H9 (cell line): ENCODE data around the gene AVPR1A. TPM values are rescaled to one million over a fixed set of nuclear protein-coding genes. Genes with fewer than 3 reads are reported as not detected.

Experiments used
- DNase-seq: peaks from one replicate; pipeline ENCODE4 v3.0.0-alpha.2; 2017
- H2AFZ ChIP-seq: one replicate; pipeline ENCODE4 v1.6.1; 2013; ENCODE audit warnings: mild to moderate bottlenecking, low read length, control low read depth, moderate library complexity
- H2AK5ac ChIP-seq: 2 replicates; pipeline ENCODE4 v1.6.1; 2013; ENCODE audit warnings: low read length, control low read depth, mixed read lengths; ENCODE audit not compliant: insufficient read length
- H2BK120ac ChIP-seq: one replicate; pipeline ENCODE4 v1.6.1; 2013; ENCODE audit warnings: low read depth, mild to moderate bottlenecking, low read length, control low read depth, inconsistent platforms; ENCODE audit not compliant: poor library complexity, severe bottlenecking
- H2BK12ac ChIP-seq: 2 replicates; pipeline ENCODE4 v1.6.1; 2013; ENCODE audit warnings: low read length, control low read depth, mixed read lengths, low read depth; ENCODE audit not compliant: insufficient read length
- H2BK15ac ChIP-seq: 2 replicates; pipeline ENCODE4 v1.6.1; 2013; ENCODE audit warnings: low read depth, low read length, control low read depth
- H2BK20ac ChIP-seq: one replicate; pipeline ENCODE4 v1.6.1; 2013; ENCODE audit warnings: low read depth, mild to moderate bottlenecking, low read length, control low read depth, inconsistent platforms; ENCODE audit not compliant: poor library complexity, severe bottlenecking
- H2BK5ac ChIP-seq: 2 replicates; pipeline ENCODE4 v1.6.1; 2013; ENCODE audit warnings: low read length, control low read depth, mixed read lengths; ENCODE audit not compliant: insufficient read length
- H3K14ac ChIP-seq: 2 replicates; pipeline ENCODE4 v1.6.1; 2013; ENCODE audit warnings: low read length, control low read depth; ENCODE audit not compliant: insufficient read depth
- H3K18ac ChIP-seq: 2 replicates; pipeline ENCODE4 v1.6.1; 2013; ENCODE audit warnings: low read depth, mild to moderate bottlenecking, mixed read lengths, low read length, control low read depth; ENCODE audit not compliant: insufficient read length
- H3K23ac ChIP-seq: 2 replicates; pipeline ENCODE4 v1.6.1; 2013; ENCODE audit warnings: low read length, control low read depth, mixed read lengths, low read depth; ENCODE audit not compliant: insufficient read length
- H3K23me2 ChIP-seq: 2 replicates; pipeline ENCODE4 v1.6.1; 2013; ENCODE audit warnings: low read depth, mild to moderate bottlenecking, mixed read lengths, low read length, control low read depth; ENCODE audit not compliant: insufficient read length, poor library complexity, severe bottlenecking
- H3K27ac ChIP-seq: 2 replicates; pipeline ENCODE4 v1.5.1; 2013; ENCODE audit warnings: low read length, control low read depth, mixed read lengths, low read depth; ENCODE audit not compliant: insufficient read length
- H3K27me3 ChIP-seq: 2 replicates; pipeline ENCODE4 v1.6.1; 2013; ENCODE audit warnings: low read length, control low read depth, inconsistent platforms; ENCODE audit not compliant: insufficient read depth
- H3K4ac ChIP-seq: 2 replicates; pipeline ENCODE4 v1.6.1; 2013; ENCODE audit warnings: low read depth, mild to moderate bottlenecking, control low read depth, inconsistent platforms, low read length, moderate library complexity
- H3K4me1 ChIP-seq: 2 replicates; pipeline ENCODE4 v1.6.1; 2013; ENCODE audit warnings: low read length, control low read depth, inconsistent platforms; ENCODE audit not compliant: insufficient read depth
- H3K4me2 ChIP-seq: 2 replicates; pipeline ENCODE4 v1.6.1; 2013; ENCODE audit warnings: low read length, control low read depth, mixed read lengths; ENCODE audit not compliant: insufficient read length, insufficient read depth
- H3K56ac ChIP-seq: 2 replicates; pipeline ENCODE4 v1.6.1; 2013; ENCODE audit warnings: low read depth, mild to moderate bottlenecking, mixed read lengths, low read length, control low read depth; ENCODE audit not compliant: insufficient read length
- H3K79me1 ChIP-seq: 2 replicates; pipeline ENCODE4 v1.6.1; 2013; ENCODE audit warnings: low read depth, mild to moderate bottlenecking, moderate library complexity, low read length, control low read depth, inconsistent platforms; ENCODE audit not compliant: insufficient read depth, poor library complexity, severe bottlenecking
- H3K79me2 ChIP-seq: 2 replicates; pipeline ENCODE4 v1.6.1; 2013; ENCODE audit warnings: low read length, control low read depth, inconsistent platforms; ENCODE audit not compliant: insufficient read depth
- H3K9ac ChIP-seq: 2 replicates; pipeline ENCODE4 v1.6.1; 2013; ENCODE audit warnings: low read length, control low read depth, mixed read lengths; ENCODE audit not compliant: insufficient read length; ENCODE audit errors: extremely low read depth
- H3K9me3 ChIP-seq: one replicate; pipeline ENCODE4 v1.6.1; 2013; ENCODE audit warnings: low read depth, low read length, inconsistent platforms; ENCODE audit not compliant: control insufficient read depth
- H3T11ph ChIP-seq: one replicate; pipeline ENCODE4 v1.6.1; 2013; ENCODE audit warnings: mild to moderate bottlenecking, low read length, control low read depth, inconsistent platforms
- H4K20me1 ChIP-seq: one replicate; pipeline ENCODE4 v1.6.1; 2013; ENCODE audit not compliant: control insufficient read depth, insufficient read length, insufficient read depth
- H4K5ac ChIP-seq: 2 replicates; pipeline ENCODE4 v1.6.1; 2013; ENCODE audit warnings: low read depth, mild to moderate bottlenecking, mixed read lengths, low read length, control low read depth; ENCODE audit not compliant: insufficient read length
- H4K8ac ChIP-seq: replicated peaks from 2 replicates; pipeline ENCODE4 v1.6.1; 2013; ENCODE audit warnings: low read length, control low read depth, mixed read lengths, low read depth; ENCODE audit not compliant: insufficient read length
- H4K91ac ChIP-seq: 2 replicates; pipeline ENCODE4 v1.6.1; 2013; ENCODE audit warnings: low read depth, mild to moderate bottlenecking, moderate library complexity, mixed read lengths, low read length, control low read depth; ENCODE audit not compliant: insufficient read length
- H3K27ac Mint-ChIP-seq, 3 experiments: 2 replicates in 2 of 3; 3 replicates in 1 of 3; pipeline ENCODE4 v1.8.0; 2020 to 2021; ENCODE audit warnings: mixed read lengths in 3 of 3, mild to moderate bottlenecking in 1 of 3, moderate library complexity in 1 of 3
- H3K27me3 Mint-ChIP-seq: 2 replicates; pipeline ENCODE4 v1.8.0; 2021; ENCODE audit warnings: low read depth, mild to moderate bottlenecking, moderate library complexity, mixed read lengths
- H3K36me3 Mint-ChIP-seq, 3 experiments: 2 replicates in 2 of 3; 3 replicates in 1 of 3; pipeline ENCODE4 v1.8.0; 2020 to 2021; ENCODE audit warnings: low read depth in 3 of 3, mixed read lengths in 3 of 3; ENCODE audit not compliant: insufficient read depth in 1 of 3
- H3K4me1 Mint-ChIP-seq, 2 experiments: 2 replicates each; pipeline ENCODE4 v1.8.0; 2020; ENCODE audit warnings: mixed read lengths in 2 of 2
- H3K4me3 Mint-ChIP-seq, 2 experiments: 2 replicates in 1 of 2; 3 replicates in 1 of 2; pipeline ENCODE4 v1.8.0; 2020 to 2021; ENCODE audit warnings: mild to moderate bottlenecking in 2 of 2, mixed read lengths in 2 of 2, moderate library complexity in 1 of 2
- H3K9me3 Mint-ChIP-seq, 2 experiments: 2 replicates in 1 of 2; 3 replicates in 1 of 2; pipeline ENCODE4 v1.8.0; 2020; ENCODE audit warnings: mild to moderate bottlenecking in 2 of 2, mixed read lengths in 2 of 2, moderate library complexity in 1 of 2
- CTCF ChIP-seq: fragments of 200-600 bp; sonication (generic); conservative IDR thresholded peaks from 3 replicates; pipeline ENCODE4 v1.8.0; 2021; ENCODE audit warnings: antibody characterized with exemption, mild to moderate bottlenecking
- WGBS: extraction: QIAGEN DNeasy Blood & Tissue Kit; methylation state at CpG from one replicate; pipeline ENCODE4 v1.1.7; 2013; ENCODE audit warnings: missing lambda C conversion rate, low lambda C conversion rate, mixed read lengths; ENCODE audit not compliant: insufficient read length; ENCODE audit errors: extremely low coverage; 5-methylcytosine and 5-hydroxymethylcytosine counted together
- total RNA-seq: library from RNA; stranded (reverse); gene quantifications from 2 replicates; pipeline ENCODE4 v1.2.1, GENCODE V29; 2021

The AVPR1A gene
- total RNA-seq, 1 experiment from 2014 or later, result 0.13 TPM

DNA sequence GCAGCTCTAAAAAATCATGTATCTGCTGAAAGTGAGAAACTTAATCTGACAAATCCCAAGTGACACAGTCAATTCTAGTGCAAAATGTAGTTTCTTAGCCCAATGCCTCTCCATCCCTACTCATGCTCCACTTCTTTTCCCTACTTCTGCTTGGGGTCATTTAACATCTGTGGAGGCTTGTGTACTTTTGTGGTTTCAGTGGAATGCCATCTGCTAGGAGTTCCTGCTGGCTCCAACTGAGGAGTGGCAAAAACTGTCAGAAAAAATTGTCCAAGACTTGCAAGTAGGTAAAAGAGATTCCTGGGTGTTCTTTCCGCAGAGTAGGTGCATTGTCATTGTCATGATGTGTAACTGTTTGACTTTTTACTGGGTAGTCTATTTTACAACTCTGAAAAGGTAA lies 12.5 kb upstream of the AVPR1A start:
- Histone ChIP-seq H3T11ph (no peak overlapping the region), H3K18ac (no peak overlapping the region), H3K23ac (no peak overlapping the region), H3K4me1 (no peaks in the 10 kb centered on the region), H3K4ac (no peak overlapping the region), H3K14ac (no peak overlapping the region), H3K23me2 (no peaks in the 10 kb centered on the region), H2AK5ac (no peak overlapping the region), H2BK120ac (no peak overlapping the region), H4K91ac (no peak overlapping the region), H3K9me3 (no peaks in the 10 kb centered on the region), H2BK20ac (no peak overlapping the region), H4K8ac (no peak overlapping the region), H3K79me1 (no peaks in the 10 kb centered on the region), H3K27ac (no peak overlapping the region), H3K4me2 (no peak overlapping the region), H4K20me1 (no peaks in the 10 kb centered on the region), H3K9ac (no peak overlapping the region), H3K27me3 (no peaks in the 10 kb centered on the region), H2AFZ (no peak overlapping the region), H3K56ac (no peak overlapping the region), H3K79me2 (no peaks in the 10 kb centered on the region), H2BK15ac (no peak overlapping the region), H2BK12ac (no peak overlapping the region), H4K5ac (no peak overlapping the region), H2BK5ac (no peak overlapping the region)
- Mint-ChIP-seq H3K9me3 (peaks cover 0 to 2% of the 10 kb centered on the region in 2 experiments; a peak in 2 of 5 replicates), H3K27me3 (no peaks in the 10 kb centered on the region; the same call in 1 of the 2 replicates), H3K36me3 (no peaks in the 10 kb centered on the region), H3K27ac (no peak overlapping the region), H3K4me1 (0 out of 4 replicates have a peak, but pooled peaks cover 3 to 7% of the 10 kb centered on the region in 2 experiments), H3K4me3 (no peak overlapping the region)
- WGBS, result no CpG with 5 or more reads among the region's 1 CpG
- DNase-seq, result no peak
- no peak for TF ChIP-seq CTCF
